Keratinocyte (primary cell): ENCODE data around the gene BANK1. TPM values are rescaled to one million over a fixed set of nuclear protein-coding genes. Genes with fewer than 3 reads are reported as not detected.

Experiments used
- DNase-seq: peaks from one replicate; pipeline ENCODE4 v3.0.0-alpha.2; 2011; ENCODE audit warnings: low read depth, missing footprints, low spot score
- FAIRE-seq: peaks from 2 replicates; lab custom pipeline; 2011; peaks lifted over from hg19 to GRCh38; lab: Jason Lieb, UNC
- H2AFZ ChIP-seq: 2 replicates; pipeline ENCODE4 v1.6.0; 2012; ENCODE audit warnings: low read length, control low read depth, inconsistent platforms; ENCODE audit not compliant: control insufficient read depth
- H3K27ac ChIP-seq: 2 replicates; pipeline ENCODE4 v1.5.1; 2011; ENCODE audit warnings: low read length; ENCODE audit not compliant: control insufficient read depth, insufficient read depth
- H3K27me3 ChIP-seq: 3 replicates; pipeline ENCODE4 v1.6.0; 2011; ENCODE audit warnings: low read length; ENCODE audit not compliant: control insufficient read depth, insufficient read depth; ENCODE audit errors: extremely low read depth
- H3K36me3 ChIP-seq, 2 experiments: 2 replicates in 1 of 2; 3 replicates in 1 of 2; pipeline ENCODE4 v1.5.1; 2011; ENCODE audit warnings: low read length in 2 of 2, mild to moderate bottlenecking in 1 of 2; ENCODE audit not compliant: control insufficient read depth in 2 of 2, insufficient read depth in 2 of 2; ENCODE audit errors: extremely low read depth in 1 of 2
- H3K4me1 ChIP-seq: 3 replicates; pipeline ENCODE4 v1.5.1; 2011; ENCODE audit warnings: low read length; ENCODE audit not compliant: control insufficient read depth, insufficient read depth; ENCODE audit errors: extremely low read depth
- H3K4me2 ChIP-seq: 3 replicates; pipeline ENCODE4 v1.6.0; 2011; ENCODE audit warnings: low read depth, low read length; ENCODE audit not compliant: control insufficient read depth, insufficient read depth; ENCODE audit errors: extremely low read depth
- H3K4me3 ChIP-seq, 3 experiments: fragments of 200-600 bp in 1 of 3; sonication (generic) in 1 of 3; 2 replicates in 2 of 3; 3 replicates in 1 of 3; pipeline ENCODE4 v1.5.1; 2011 to 2016; ENCODE audit warnings: low read length in 3 of 3, mild to moderate bottlenecking in 3 of 3, control low read depth in 2 of 3, inconsistent platforms in 1 of 3, low read depth in 1 of 3, mixed read lengths in 1 of 3, mixed run types in 1 of 3, moderate library complexity in 1 of 3; ENCODE audit not compliant: control insufficient read depth in 2 of 3, insufficient read depth in 2 of 3; ENCODE audit errors: extremely low read depth in 1 of 3
- H3K79me2 ChIP-seq: 2 replicates; pipeline ENCODE4 v1.6.0; 2012; ENCODE audit warnings: low read length; ENCODE audit not compliant: control insufficient read depth, insufficient read depth
- H3K9ac ChIP-seq: 3 replicates; pipeline ENCODE4 v1.6.0; 2011; ENCODE audit warnings: low read length; ENCODE audit not compliant: control insufficient read depth, insufficient read depth; ENCODE audit errors: extremely low read depth
- H3K9me1 ChIP-seq: 3 replicates; pipeline ENCODE4 v1.6.0; 2011; ENCODE audit warnings: low read length; ENCODE audit not compliant: control insufficient read depth, insufficient read depth; ENCODE audit errors: extremely low read depth
- H3K9me3 ChIP-seq: 2 replicates; pipeline ENCODE4 v1.5.1; 2012; ENCODE audit warnings: low read depth, low read length; ENCODE audit not compliant: control insufficient read depth
- H4K20me1 ChIP-seq: 3 replicates; pipeline ENCODE4 v1.6.0; 2011; ENCODE audit warnings: low read length; ENCODE audit not compliant: control insufficient read depth, insufficient read depth; ENCODE audit errors: extremely low read depth
- CTCF ChIP-seq, 3 experiments: IDR thresholded peaks in 1 of 3; conservative IDR thresholded peaks in 1 of 3; optimal IDR thresholded peaks in 1 of 3; 2 replicates in 2 of 3; 3 replicates in 1 of 3; pipeline versions ENCODE3 to v1.5.1; 2011; ENCODE audit warnings: low read length in 3 of 3, mild to moderate bottlenecking in 3 of 3, moderate library complexity in 2 of 3, control low read depth in 1 of 3, inconsistent platforms in 1 of 3; ENCODE audit not compliant: insufficient read depth in 2 of 3; ENCODE audit errors: extremely low read depth in 1 of 3
- EZH2 ChIP-seq: IDR thresholded peaks from one replicate; pipeline ENCODE4 v1.6.1; 2012; ENCODE audit warnings: inconsistent platforms, mild to moderate bottlenecking, low read length, moderate library complexity
- dilution Hi-C: fragments of 300-500 bp; cut with MboI; formaldehyde crosslinking; loops from one replicate; pipeline ENCODE4 v1.7.0; 2020; ENCODE audit warnings: low sequenced_read_pairs; ENCODE audit not compliant: extremely low pct_ligation_motif_present
- polyA plus RNA-seq, 5 experiments: library from polyadenylated mRNA; depleted of rRNA in 3 of 5; stranded (reverse) in 3 of 5; stranded (forward) in 1 of 5; unstranded in 1 of 5; fragments of >200 nt; gene quantifications; 1 replicate in 1 of 5; 2 replicates in 3 of 5; 3 replicates in 1 of 5; pipeline versions ENCODE4 v1.2.1 to v1.2.3, GENCODE V29; 2011 to 2012; ENCODE audit warnings: missing spikeins in 2 of 5, low read depth in 1 of 5, low replicate concordance in 1 of 5

The BANK1 gene
- polyA plus RNA-seq, 1 donor (not counting 4 experiments of a cell fraction or from before 2014, with no cell fraction given): 0.25 TPM

- no peak for FAIRE-seq
- Histone ChIP-seq H3K4me3 (no peak overlapping the region), H3K79me2 (no peaks in the 10 kb centered on the region), H3K9me1 (no peaks in the 10 kb centered on the region), H3K27me3 (no peaks in the 10 kb centered on the region), H3K27ac (no peak overlapping the region), H3K4me2 (no peak overlapping the region), H2AFZ (no peak overlapping the region), H3K9ac (no peak overlapping the region), H3K36me3 (no peaks in the 10 kb centered on the region), H4K20me1 (no peaks in the 10 kb centered on the region), H3K4me1 (no peaks in the 10 kb centered on the region), H3K9me3 (no peaks in the 10 kb centered on the region)
- dilution Hi-C loops: no loop called here
- TF ChIP-seq EZH2: no peak
- TF ChIP-seq CTCF (optimal IDR thresholded peaks at IDR 0.05 in 1 of 3, IDR thresholded peaks at IDR 0.05 in 1 of 3, conservative IDR thresholded peaks at IDR 0.05 in 1 of 3; ENCODE audit: extremely low read depth in 1 of 3, insufficient read depth in 2 of 3, low read length in 3 of 3): no peak
- no peak for DNase-seq
Observed at GRCh38 chr4:101941816-101942358, 151.4 kb downstream of the BANK1 start.

- no peaks in the 10 kb centered on the region for H3K27me3 ChIP-seq
- no peak overlapping the region for H3K4me2 ChIP-seq
- no peaks in the 10 kb centered on the region for H3K9me3 ChIP-seq
- no peak overlapping the region for H3K27ac ChIP-seq
- no peak overlapping the region for H3K9ac ChIP-seq
- no peak for FAIRE-seq
- H3K4me3 ChIP-seq: no peak overlapping the region
- TF ChIP-seq EZH2 (no peak), CTCF (optimal IDR thresholded peaks at IDR 0.05 in 1 of 3, IDR thresholded peaks at IDR 0.05 in 1 of 3, conservative IDR thresholded peaks at IDR 0.05 in 1 of 3; ENCODE audit: extremely low read depth in 1 of 3, insufficient read depth in 2 of 3, low read length in 3 of 3) (no peak)
- DNase-seq: no peak
- H3K9me1 ChIP-seq: no peaks in the 10 kb centered on the region
- dilution Hi-C loops: no loop called here
- no peaks in the 10 kb centered on the region for H3K79me2 ChIP-seq
- no peaks in the 10 kb centered on the region for H3K4me1 ChIP-seq
- no peaks in the 10 kb centered on the region for H4K20me1 ChIP-seq
- no peak overlapping the region for H2AFZ ChIP-seq
- no peaks in the 10 kb centered on the region for H3K36me3 ChIP-seq
Observed at GRCh38 chr4:101942891-101943290, 152.4 kb downstream of the BANK1 start.
